SK-N-SH treated with all-trans-retinoic acid at 6 μM for 48 hours (cell line): ENCODE measurements around the gene SYNPO2.

Source experiments
- TF ChIP-seq, protein P1 (sequence below): fragments of 250-450 bp; sonication (Bioruptor Pico); IDR thresholded peaks from 2 replicates; pipeline ENCODE4 v1.5.1; 2020; ENCODE audit warnings: low read depth, mild to moderate bottlenecking, moderate library complexity

SYNPO2 gene

DNA sequence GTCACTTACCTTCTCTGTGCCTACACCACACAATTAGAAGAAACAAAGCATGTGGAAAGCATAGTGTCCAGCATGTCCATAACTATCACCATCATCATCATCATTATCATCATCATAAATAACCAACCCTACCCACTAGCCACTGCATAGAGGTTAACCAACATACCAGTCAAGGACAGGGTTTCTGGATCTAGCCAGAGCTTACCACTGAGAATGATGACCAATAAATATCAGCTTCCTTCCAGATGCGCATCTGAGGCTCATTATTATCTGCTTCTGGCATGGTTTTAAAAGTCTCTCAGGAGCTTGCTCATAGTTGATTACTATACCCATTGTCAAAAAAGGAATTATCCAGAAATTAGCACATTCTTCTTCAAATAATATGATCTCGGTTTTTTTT lies 221.5 kb downstream of the SYNPO2 start (continued):
- TF ChIP-seq, protein P1, sequence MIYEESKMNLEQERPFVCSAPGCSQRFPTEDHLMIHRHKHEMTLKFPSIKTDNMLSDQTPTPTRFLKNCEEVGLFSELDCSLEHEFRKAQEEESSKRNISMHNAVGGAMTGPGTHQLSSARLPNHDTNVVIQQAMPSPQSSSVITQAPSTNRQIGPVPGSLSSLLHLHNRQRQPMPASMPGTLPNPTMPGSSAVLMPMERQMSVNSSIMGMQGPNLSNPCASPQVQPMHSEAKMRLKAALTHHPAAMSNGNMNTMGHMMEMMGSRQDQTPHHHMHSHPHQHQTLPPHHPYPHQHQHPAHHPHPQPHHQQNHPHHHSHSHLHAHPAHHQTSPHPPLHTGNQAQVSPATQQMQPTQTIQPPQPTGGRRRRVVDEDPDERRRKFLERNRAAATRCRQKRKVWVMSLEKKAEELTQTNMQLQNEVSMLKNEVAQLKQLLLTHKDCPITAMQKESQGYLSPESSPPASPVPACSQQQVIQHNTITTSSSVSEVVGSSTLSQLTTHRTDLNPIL (CRISPR knock-in tag), result no peak
